Loucy (cell line): ENCODE measurements around the gene CD84.

Experiments
- EZH2phosphoT487 ChIP-seq: fragments of 200-600 bp; IDR thresholded peaks from 2 replicates; pipeline ENCODE4 v1.6.1; 2018; ENCODE audit warnings: antibody characterized with exemption, mild to moderate bottlenecking, moderate library complexity, borderline replicate concordance
- TF ChIP-seq, protein P1 (sequence below): fragments of 200-600 bp; sonication (generic); conservative IDR thresholded peaks from 2 replicates; pipeline ENCODE4 v1.5.1; 2014; ENCODE audit warnings: mild to moderate bottlenecking, antibody characterized with exemption, low read length

DNA sequence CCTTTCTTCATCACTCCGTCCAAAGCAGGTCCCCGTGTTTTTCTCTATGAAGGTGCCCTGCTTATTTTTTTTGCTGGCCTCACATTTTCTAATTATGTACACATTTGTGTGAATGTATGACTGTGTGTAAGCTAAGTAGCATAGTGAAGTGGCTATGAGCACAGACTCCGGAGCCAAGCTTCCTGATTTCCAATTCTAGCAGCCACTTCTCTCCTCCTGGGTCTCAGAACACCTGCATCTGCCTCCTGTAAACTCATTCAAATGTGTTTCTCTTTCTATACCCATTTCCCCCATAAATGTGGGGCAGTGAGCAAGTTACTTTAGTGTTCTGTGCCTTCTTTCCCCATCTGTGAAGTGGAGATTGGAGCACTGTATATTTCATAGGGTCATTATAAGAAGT is 58.3 kb downstream of the CD84 start:
- TF ChIP-seq, protein P1, sequence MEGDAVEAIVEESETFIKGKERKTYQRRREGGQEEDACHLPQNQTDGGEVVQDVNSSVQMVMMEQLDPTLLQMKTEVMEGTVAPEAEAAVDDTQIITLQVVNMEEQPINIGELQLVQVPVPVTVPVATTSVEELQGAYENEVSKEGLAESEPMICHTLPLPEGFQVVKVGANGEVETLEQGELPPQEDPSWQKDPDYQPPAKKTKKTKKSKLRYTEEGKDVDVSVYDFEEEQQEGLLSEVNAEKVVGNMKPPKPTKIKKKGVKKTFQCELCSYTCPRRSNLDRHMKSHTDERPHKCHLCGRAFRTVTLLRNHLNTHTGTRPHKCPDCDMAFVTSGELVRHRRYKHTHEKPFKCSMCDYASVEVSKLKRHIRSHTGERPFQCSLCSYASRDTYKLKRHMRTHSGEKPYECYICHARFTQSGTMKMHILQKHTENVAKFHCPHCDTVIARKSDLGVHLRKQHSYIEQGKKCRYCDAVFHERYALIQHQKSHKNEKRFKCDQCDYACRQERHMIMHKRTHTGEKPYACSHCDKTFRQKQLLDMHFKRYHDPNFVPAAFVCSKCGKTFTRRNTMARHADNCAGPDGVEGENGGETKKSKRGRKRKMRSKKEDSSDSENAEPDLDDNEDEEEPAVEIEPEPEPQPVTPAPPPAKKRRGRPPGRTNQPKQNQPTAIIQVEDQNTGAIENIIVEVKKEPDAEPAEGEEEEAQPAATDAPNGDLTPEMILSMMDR, result no peak
- no peak for TF ChIP-seq EZH2phosphoT487
